ENCODE results near the gene SAMD4B. TPM values are rescaled to one million over a fixed set of nuclear protein-coding genes. Genes with fewer than 3 reads are reported as not detected.

Gene SAMD4B
- 31.1 TPM for polyA plus RNA-seq (2012; ENCODE audit: missing spikeins)

- DNase-seq (ENCODE audit: insufficient read length): peak; percentile 94
- FAIRE-seq: peak; percentile 99
- peak; percentile 99 for TF ChIP-seq POLR2A (IDR thresholded peaks at IDR 0.05; ENCODE audit: low read depth, low read length)
- TF ChIP-seq TAF1 (IDR thresholded peaks at IDR 0.05; ENCODE audit: borderline replicate concordance, low read depth, low read length): peak; percentile 96
- peak; percentile 98 for TF ChIP-seq POLR2AphosphoS5 (IDR thresholded peaks at IDR 0.05; ENCODE audit: low read depth, low read length)
These were observed at the start of gene SAMD4B for GRCh38 chr19:39341719-39342604. Gene SAMD4B (plus strand): TSS chr19:39342421. CDS start chr19:39356894, 14,473 bp downstream.

GRCh38 chr19:39293394-39293793 lies 48.8 kb upstream of the SAMD4B start:
- FAIRE-seq (no peak), DNase-seq (ENCODE audit: insufficient read length) (no peak)
- TF ChIP-seq POLR2AphosphoS5 (IDR thresholded peaks at IDR 0.05; ENCODE audit: low read depth, low read length): no peak
- no peak for TF ChIP-seq TAF1 (IDR thresholded peaks at IDR 0.05; ENCODE audit: borderline replicate concordance, low read depth, low read length)
- TF ChIP-seq POLR2A (IDR thresholded peaks at IDR 0.05; ENCODE audit: low read depth, low read length): no peak

GRCh38 chr19:39296055-39296645 lies 46.1 kb upstream of the SAMD4B start, which contains the start of gene IFNL1:
Gene IFNL1 (plus strand): TSS chr19:39296407. CDS start chr19:39296422, 15 bp downstream.
- no peak for DNase-seq (ENCODE audit: insufficient read length)
- FAIRE-seq: no peak
- no peak for TF ChIP-seq POLR2AphosphoS5 (IDR thresholded peaks at IDR 0.05; ENCODE audit: low read depth, low read length)
- TF ChIP-seq TAF1 (IDR thresholded peaks at IDR 0.05; ENCODE audit: borderline replicate concordance, low read depth, low read length): no peak
- TF ChIP-seq POLR2A (IDR thresholded peaks at IDR 0.05; ENCODE audit: low read depth, low read length): no peak

- DNase-seq (ENCODE audit: insufficient read length) (no peak), FAIRE-seq (no peak)
- TF ChIP-seq TAF1 (IDR thresholded peaks at IDR 0.05; ENCODE audit: borderline replicate concordance, low read depth, low read length) (no peak), POLR2AphosphoS5 (IDR thresholded peaks at IDR 0.05; ENCODE audit: low read depth, low read length) (no peak)
These were observed 45.3 kb upstream of the SAMD4B start for GRCh38 chr19:39296906-39297305.

GRCh38 chr19:39297931-39298634 lies 44.1 kb upstream of the SAMD4B start:
- no peak for DNase-seq (ENCODE audit: insufficient read length)

GRCh38 chr19:39299404-39299803 lies 42.8 kb upstream of the SAMD4B start:
- no peak for DNase-seq (ENCODE audit: insufficient read length)
- TF ChIP-seq TAF1 (IDR thresholded peaks at IDR 0.05; ENCODE audit: borderline replicate concordance, low read depth, low read length) (no peak), POLR2AphosphoS5 (IDR thresholded peaks at IDR 0.05; ENCODE audit: low read depth, low read length) (no peak), POLR2A (IDR thresholded peaks at IDR 0.05; ENCODE audit: low read depth, low read length) (no peak)
- FAIRE-seq: no peak

More at GRCh38 chr19:39297931-39298634, 44.1 kb upstream of the SAMD4B start:
- FAIRE-seq: no peak
- TF ChIP-seq TAF1 (IDR thresholded peaks at IDR 0.05; ENCODE audit: borderline replicate concordance, low read depth, low read length) (no peak), POLR2AphosphoS5 (IDR thresholded peaks at IDR 0.05; ENCODE audit: low read depth, low read length) (no peak), POLR2A (IDR thresholded peaks at IDR 0.05; ENCODE audit: low read depth, low read length) (no peak)

GRCh38 chr19:39299832-39300231 lies 42.4 kb upstream of the SAMD4B start:
- FAIRE-seq (no peak), DNase-seq (ENCODE audit: insufficient read length) (no peak)
- TF ChIP-seq POLR2A (IDR thresholded peaks at IDR 0.05; ENCODE audit: low read depth, low read length) (no peak), POLR2AphosphoS5 (IDR thresholded peaks at IDR 0.05; ENCODE audit: low read depth, low read length) (no peak), TAF1 (IDR thresholded peaks at IDR 0.05; ENCODE audit: borderline replicate concordance, low read depth, low read length) (no peak)

GRCh38 chr19:39301021-39301420 lies 41.2 kb upstream of the SAMD4B start:
- DNase-seq (ENCODE audit: insufficient read length) (no peak), FAIRE-seq (no peak)
- TF ChIP-seq POLR2A (IDR thresholded peaks at IDR 0.05; ENCODE audit: low read depth, low read length): no peak
- TF ChIP-seq TAF1 (IDR thresholded peaks at IDR 0.05; ENCODE audit: borderline replicate concordance, low read depth, low read length): no peak
- TF ChIP-seq POLR2AphosphoS5 (IDR thresholded peaks at IDR 0.05; ENCODE audit: low read depth, low read length): no peak

GRCh38 chr19:39301562-39301961 lies 40.7 kb upstream of the SAMD4B start:
- no peak for TF ChIP-seq POLR2A (IDR thresholded peaks at IDR 0.05; ENCODE audit: low read depth, low read length)
- TF ChIP-seq POLR2AphosphoS5 (IDR thresholded peaks at IDR 0.05; ENCODE audit: low read depth, low read length): no peak
- no peak for TF ChIP-seq TAF1 (IDR thresholded peaks at IDR 0.05; ENCODE audit: borderline replicate concordance, low read depth, low read length)
- FAIRE-seq: no peak

GRCh38 chr19:39303373-39304184 lies 38.6 kb upstream of the SAMD4B start:
- DNase-seq (ENCODE audit: insufficient read length): no peak
- no peak for FAIRE-seq
- TF ChIP-seq POLR2AphosphoS5 (IDR thresholded peaks at IDR 0.05; ENCODE audit: low read depth, low read length) (no peak), TAF1 (IDR thresholded peaks at IDR 0.05; ENCODE audit: borderline replicate concordance, low read depth, low read length) (no peak), POLR2A (IDR thresholded peaks at IDR 0.05; ENCODE audit: low read depth, low read length) (no peak)

More at GRCh38 chr19:39301562-39301961, 40.7 kb upstream of the SAMD4B start:
- DNase-seq (ENCODE audit: insufficient read length): no peak

Measured in GM12892 (cell line).